Fibroblast of pulmonary artery (primary cell): ENCODE data around the gene PFDN4.

Experiments used
- DNase-seq: peaks from one replicate; pipeline ENCODE4 v3.0.0-alpha.2; 2010; ENCODE audit warnings: low read depth
- H3K4me3 ChIP-seq: replicated peaks from 2 replicates; pipeline ENCODE4 v1.5.1; 2011; ENCODE audit warnings: low read depth, mild to moderate bottlenecking, control low read depth, low read length, moderate library complexity
- CTCF ChIP-seq: IDR thresholded peaks from 2 replicates; pipeline ENCODE4 v1.5.1; 2011; ENCODE audit warnings: mild to moderate bottlenecking, control low read depth, low read length, inconsistent platforms; ENCODE audit errors: missing control alignments

Gene PFDN4

GRCh38 chr20:54207743-54208547 lies at the start of gene PFDN4:
Gene PFDN4 (plus strand): TSS chr20:54208087. CDS start chr20:54208101, 14 bp downstream.
- TF ChIP-seq CTCF: peak; percentile 48
- peak within 1 kb of the TSS; percentile 89 for H3K4me3 ChIP-seq
- peak; percentile 87 for DNase-seq

GRCh38 chr20:54158226-54158625 lies 49.7 kb upstream of the PFDN4 start:
- no peak for TF ChIP-seq CTCF
- no peak for DNase-seq

GRCh38 chr20:54158856-54159418 lies 49.0 kb upstream of the PFDN4 start:
- H3K4me3 ChIP-seq: no peak overlapping the region
- TF ChIP-seq CTCF: no peak
- DNase-seq: no peak

More at GRCh38 chr20:54158226-54158625, 49.7 kb upstream of the PFDN4 start:
- no peak overlapping the region for H3K4me3 ChIP-seq

- no peak overlapping the region for H3K4me3 ChIP-seq
- no peak for DNase-seq
- no peak for TF ChIP-seq CTCF
These were observed 47.6 kb upstream of the PFDN4 start for GRCh38 chr20:54160065-54161007.

GRCh38 chr20:54161008-54161820 lies 46.7 kb upstream of the PFDN4 start:
- DNase-seq: no peak
- no peak overlapping the region for H3K4me3 ChIP-seq
- TF ChIP-seq CTCF: no peak

- TF ChIP-seq CTCF: no peak
- H3K4me3 ChIP-seq: no peak overlapping the region
- DNase-seq: no peak
These were observed 46.1 kb upstream of the PFDN4 start for GRCh38 chr20:54161821-54162149.
